Endodermal cell (in vitro differentiated cells): ENCODE results near the gene CPED1. TPM values are rescaled to one million over a fixed set of nuclear protein-coding genes. Genes with fewer than 3 reads are reported as not detected.

Experiments used
- DNase-seq: peaks from one replicate; pipeline ENCODE4 v3.0.0-alpha.2; 2017
- H3K27ac ChIP-seq: 2 replicates; pipeline ENCODE4 v1.5.1; 2013; ENCODE audit warnings: mild to moderate bottlenecking, low read depth, low read length, moderate library complexity
- H3K27me3 ChIP-seq: 2 replicates; pipeline ENCODE4 v1.6.1; 2013; ENCODE audit warnings: mild to moderate bottlenecking, low read length, moderate library complexity; ENCODE audit not compliant: insufficient read depth, control insufficient read depth, poor library complexity, severe bottlenecking
- H3K36me3 ChIP-seq: 2 replicates; pipeline ENCODE4 v1.7.0; 2013; ENCODE audit warnings: mild to moderate bottlenecking, low read length, moderate library complexity; ENCODE audit not compliant: control insufficient read depth, insufficient read depth
- H3K4me1 ChIP-seq: one replicate; pipeline ENCODE4 v1.7.0; 2013; ENCODE audit warnings: low read length; ENCODE audit not compliant: control insufficient read depth, insufficient read depth
- H3K4me3 ChIP-seq: 2 replicates; pipeline ENCODE4 v1.5.1; 2013; ENCODE audit warnings: mild to moderate bottlenecking, low read length, moderate library complexity
- H3K9ac ChIP-seq: 2 replicates; pipeline ENCODE4 v1.6.1; 2013; ENCODE audit warnings: mild to moderate bottlenecking, low read length, moderate library complexity; ENCODE audit not compliant: poor library complexity, severe bottlenecking; ENCODE audit errors: extremely low read depth
- H3K9me3 ChIP-seq: 2 replicates; pipeline ENCODE4 v1.6.1; 2013; ENCODE audit warnings: mild to moderate bottlenecking, low read length, moderate library complexity; ENCODE audit not compliant: control insufficient read depth
- H3K27ac Mint-ChIP-seq: 2 replicates; pipeline ENCODE4 v1.8.0; 2020; ENCODE audit warnings: mixed read lengths
- H3K27me3 Mint-ChIP-seq: 2 replicates; pipeline ENCODE4 v1.8.0; 2021; ENCODE audit warnings: mild to moderate bottlenecking, mixed read lengths; ENCODE audit not compliant: insufficient read depth
- H3K36me3 Mint-ChIP-seq: 2 replicates; pipeline ENCODE4 v1.8.0; 2020; ENCODE audit warnings: low read depth, mixed read lengths
- H3K4me1 Mint-ChIP-seq: 2 replicates; pipeline ENCODE4 v1.8.0; 2020; ENCODE audit warnings: mixed read lengths
- H3K4me3 Mint-ChIP-seq: 2 replicates; pipeline ENCODE4 v1.8.0; 2020; ENCODE audit warnings: mild to moderate bottlenecking, moderate library complexity, mixed read lengths
- H3K9me3 Mint-ChIP-seq: 2 replicates; pipeline ENCODE4 v1.8.0; 2020; ENCODE audit warnings: mild to moderate bottlenecking, mixed read lengths
- WGBS, 2 experiments: methylation state at CpG; one replicate each; pipeline versions ENCODE4 v1.1.5 to v1.1.7; 2013; ENCODE audit warnings: missing lambda C conversion rate in 2 of 2, mixed read lengths in 1 of 2; ENCODE audit not compliant: insufficient coverage in 1 of 2, insufficient read length in 1 of 2; 5-methylcytosine and 5-hydroxymethylcytosine counted together
- total RNA-seq, 2 donors: library from RNA; stranded (reverse); fragmentation: NEBNext Ultra II Directional in 1 of 2; extraction: Animal tissue kit (Norgen Biotek cat#: 25700) in 1 of 2; gene quantifications; 2 replicates in 1 of 2; 3 replicates in 1 of 2; pipeline ENCODE4 v1.2.1, GENCODE V29; 2021
- TF ChIP-seq, protein P1 (sequence below): fragments of 200-600 bp; sonication (generic); conservative IDR thresholded peaks from 2 replicates; pipeline ENCODE4 v1.5.0; 2021; ENCODE audit warnings: antibody characterized with exemption, mild to moderate bottlenecking

Gene CPED1
- total RNA-seq, 2 donors from 2014 or later = 1.1 TPM; not detected in 1

DNA sequence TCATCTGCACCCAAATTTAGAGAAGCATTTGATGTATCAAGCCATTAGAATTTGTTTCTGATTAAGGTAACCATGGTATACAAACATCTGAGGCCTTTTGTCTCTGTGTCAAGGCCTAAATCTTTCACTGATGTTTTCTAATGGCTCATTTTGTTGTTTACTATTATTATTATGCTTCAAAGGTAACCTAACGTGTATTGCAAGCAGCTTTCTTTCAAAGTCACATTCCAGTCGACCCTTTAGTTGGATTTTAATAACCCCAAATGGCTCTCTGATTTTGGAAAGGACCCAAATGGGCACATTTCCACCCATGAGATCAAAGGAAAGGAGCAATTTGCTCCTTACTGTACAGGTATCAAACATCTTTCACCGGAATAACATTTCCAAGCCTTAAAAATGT is 293.6 kb downstream of the CPED1 start:
- peaks cover 25% of the 10 kb centered on the region for H3K9me3 ChIP-seq
- H3K27ac Mint-ChIP-seq = no peak overlapping the region
- peaks cover 10% of the 10 kb centered on the region for H3K4me1 Mint-ChIP-seq
- H3K27ac ChIP-seq = no peak overlapping the region
- TF ChIP-seq, protein P1, sequence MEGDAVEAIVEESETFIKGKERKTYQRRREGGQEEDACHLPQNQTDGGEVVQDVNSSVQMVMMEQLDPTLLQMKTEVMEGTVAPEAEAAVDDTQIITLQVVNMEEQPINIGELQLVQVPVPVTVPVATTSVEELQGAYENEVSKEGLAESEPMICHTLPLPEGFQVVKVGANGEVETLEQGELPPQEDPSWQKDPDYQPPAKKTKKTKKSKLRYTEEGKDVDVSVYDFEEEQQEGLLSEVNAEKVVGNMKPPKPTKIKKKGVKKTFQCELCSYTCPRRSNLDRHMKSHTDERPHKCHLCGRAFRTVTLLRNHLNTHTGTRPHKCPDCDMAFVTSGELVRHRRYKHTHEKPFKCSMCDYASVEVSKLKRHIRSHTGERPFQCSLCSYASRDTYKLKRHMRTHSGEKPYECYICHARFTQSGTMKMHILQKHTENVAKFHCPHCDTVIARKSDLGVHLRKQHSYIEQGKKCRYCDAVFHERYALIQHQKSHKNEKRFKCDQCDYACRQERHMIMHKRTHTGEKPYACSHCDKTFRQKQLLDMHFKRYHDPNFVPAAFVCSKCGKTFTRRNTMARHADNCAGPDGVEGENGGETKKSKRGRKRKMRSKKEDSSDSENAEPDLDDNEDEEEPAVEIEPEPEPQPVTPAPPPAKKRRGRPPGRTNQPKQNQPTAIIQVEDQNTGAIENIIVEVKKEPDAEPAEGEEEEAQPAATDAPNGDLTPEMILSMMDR = no peak
- H3K36me3 ChIP-seq = no peaks in the 10 kb centered on the region
- H3K27me3 Mint-ChIP-seq = no peaks in the 10 kb centered on the region
- no peak overlapping the region for H3K4me3 Mint-ChIP-seq
- DNase-seq = no peak
- no peak overlapping the region for H3K9ac ChIP-seq
- no peak overlapping the region for H3K4me3 ChIP-seq
- peaks cover 4% of the 10 kb centered on the region for H3K36me3 Mint-ChIP-seq
- H3K4me1 ChIP-seq = no peaks in the 10 kb centered on the region
- 82 to 90% methylated on average over 1 to 3 of the region's 3 CpGs for WGBS, 2 experiments
- H3K27me3 ChIP-seq = no peaks in the 10 kb centered on the region
- peaks cover 30% of the 10 kb centered on the region for H3K9me3 Mint-ChIP-seq

- Mint-ChIP-seq H3K9me3 (peaks cover 35% of the 10 kb centered on the region), H3K4me1 (no peaks in the 10 kb centered on the region), H3K27ac (no peak overlapping the region), H3K4me3 (no peak overlapping the region), H3K27me3 (no peaks in the 10 kb centered on the region), H3K36me3 (peaks cover 4% of the 10 kb centered on the region)
- Histone ChIP-seq H3K36me3 (no peaks in the 10 kb centered on the region), H3K4me1 (no peaks in the 10 kb centered on the region), H3K4me3 (no peak overlapping the region), H3K27ac (no peak overlapping the region), H3K9ac (no peak overlapping the region), H3K9me3 (peaks cover 25% of the 10 kb centered on the region), H3K27me3 (no peaks in the 10 kb centered on the region)
- no peak for DNase-seq
- TF ChIP-seq, protein P1 = no peak
- 86 to 98% methylated on average over 1 of the region's 1 CpG for WGBS, 2 experiments
Observed at GRCh38 chr7:121285066-121285667, 296.7 kb downstream of the CPED1 start.

GRCh38 chr7:121286186-121286585 is 297.7 kb downstream of the CPED1 start:
- Mint-ChIP-seq H3K36me3 (peaks cover 4% of the 10 kb centered on the region), H3K9me3 (peaks cover 36% of the 10 kb centered on the region), H3K27me3 (no peaks in the 10 kb centered on the region), H3K4me1 (no peaks in the 10 kb centered on the region), H3K27ac (no peak overlapping the region), H3K4me3 (no peak overlapping the region)
- H3K4me1 ChIP-seq = no peaks in the 10 kb centered on the region
- no peaks in the 10 kb centered on the region for H3K36me3 ChIP-seq
- 90 to 98% methylated on average over 2 of the region's 2 CpGs for whole genome bisulfite sequencing, 2 experiments
- no peak for DNase-seq
- peaks cover 25% of the 10 kb centered on the region for H3K9me3 ChIP-seq
- no peaks in the 10 kb centered on the region for H3K27me3 ChIP-seq
- H3K9ac ChIP-seq = no peak overlapping the region
- H3K4me3 ChIP-seq = no peak overlapping the region
- TF ChIP-seq, protein P1 = no peak
- H3K27ac ChIP-seq = no peak overlapping the region
